Measurements from ENCODE around the gene PPP1R15A. TPM values are rescaled to one million over a fixed set of nuclear protein-coding genes. Genes with fewer than 3 reads are reported as not detected.

PPP1R15A gene
- total RNA-seq, 2 donors from 2014 or later = 35.1 to 49.0 TPM

- DNase-seq (ENCODE audit: low spot score) = no peak
- no peaks in the 10 kb centered on the region for H3K36me3 ChIP-seq
- H3K4me1 ChIP-seq (replicated peaks) = no peaks in the 10 kb centered on the region
- H3K4me3 ChIP-seq = no peak overlapping the region
- intact Hi-C loops (cut with DNase I) = no loop called here
- 78% methylated on average over 5 of the region's 5 CpGs for WGBS
- no peak overlapping the region for H3K27ac ChIP-seq
- H3K27me3 ChIP-seq (replicated peaks; ENCODE audit: insufficient read depth) = no peaks in the 10 kb centered on the region
- H3K9me3 ChIP-seq = no peaks in the 10 kb centered on the region
- no peak for TF ChIP-seq CTCF (IDR thresholded peaks at IDR 0.05)
- no peak for TF ChIP-seq POLR2AphosphoS5 (IDR thresholded peaks at IDR 0.05)
- no peak for TF ChIP-seq POLR2A (IDR thresholded peaks at IDR 0.05)
These were observed 39.2 kb upstream of the PPP1R15A start for GRCh38 chr19:48833049-48833448.

- H3K4me1 ChIP-seq (replicated peaks) = no peaks in the 10 kb centered on the region
- intact Hi-C loops (cut with DNase I) = no loop called here
- no peak overlapping the region for H3K27ac ChIP-seq
- DNase-seq (ENCODE audit: low spot score) = no peak
- no peaks in the 10 kb centered on the region for H3K27me3 ChIP-seq (replicated peaks; ENCODE audit: insufficient read depth)
- no peaks in the 10 kb centered on the region for H3K36me3 ChIP-seq
- H3K4me3 ChIP-seq = no peak overlapping the region
- no peak for TF ChIP-seq POLR2A (IDR thresholded peaks at IDR 0.05)
- TF ChIP-seq POLR2AphosphoS5 (IDR thresholded peaks at IDR 0.05) = no peak
- TF ChIP-seq CTCF (IDR thresholded peaks at IDR 0.05) = no peak
- WGBS = 85% methylated on average over 5 of the region's 5 CpGs
- no peaks in the 10 kb centered on the region for H3K9me3 ChIP-seq
These were observed 38.2 kb upstream of the PPP1R15A start for GRCh38 chr19:48833977-48834376.

- H3K9me3 ChIP-seq = no peaks in the 10 kb centered on the region
- peak overlapping the region; percentile 63 to 67 for H3K27ac ChIP-seq
- peak; percentile 93 to 99 (median 98) for TF ChIP-seq CTCF (IDR thresholded peaks at IDR 0.05)
- peak; percentile 82 for TF ChIP-seq POLR2AphosphoS5 (IDR thresholded peaks at IDR 0.05)
- peak; percentile 26 for TF ChIP-seq POLR2A (IDR thresholded peaks at IDR 0.05)
- DNase-seq (ENCODE audit: low spot score) = peak; percentile 94
- peak overlapping the region; percentile 10 to 27 for H3K4me3 ChIP-seq
- intact Hi-C loops (cut with DNase I) = loop anchor here (1.0 kb wide), 1 partner anchor 40 kb away; no protein-coding TSS in a partner anchor
- no peaks in the 10 kb centered on the region for H3K27me3 ChIP-seq (replicated peaks; ENCODE audit: insufficient read depth)
- WGBS = 7% methylated on average over 12 of the region's 12 CpGs
- H3K36me3 ChIP-seq = no peaks in the 10 kb centered on the region
- no peaks in the 10 kb centered on the region for H3K4me1 ChIP-seq (replicated peaks)
These were observed 36.5 kb upstream of the PPP1R15A start for GRCh38 chr19:48835734-48836088.

- DNase-seq (ENCODE audit: low spot score) = no peak
- Histone ChIP-seq H3K4me3 (peak within 1 kb of the TSS; percentile 10 to 27), H3K27ac (peak within 1 kb of the TSS; percentile 63 to 67), H3K4me1 (replicated peaks) (no peaks in the 10 kb centered on the region), H3K36me3 (no peaks in the 10 kb centered on the region), H3K9me3 (no peaks in the 10 kb centered on the region), H3K27me3 (replicated peaks; ENCODE audit: insufficient read depth) (no peaks in the 10 kb centered on the region)
- intact Hi-C loops (cut with DNase I) = no loop called here
- TF ChIP-seq CTCF (IDR thresholded peaks at IDR 0.05) = peak in 1 of 4 experiments; percentile 27
- TF ChIP-seq POLR2A (IDR thresholded peaks at IDR 0.05) = no peak
- WGBS = 26% methylated on average over 35 of the region's 35 CpGs
These were observed 35.9 kb upstream of the PPP1R15A start, which contains the start of gene HSD17B14 for GRCh38 chr19:48836089-48837017. Gene HSD17B14, minus strand, starts transcription at chr19:48836491. Its CDS starts 80 bp downstream, at chr19:48836411.

Measured in prostate gland (tissue), 2 donors.